HepG2 (cell line): Measurements from ENCODE around the gene CAMK2A.

Experiments used
- GATA4 ChIP-seq: sonication (generic); IDR thresholded peaks from 2 replicates; pipeline ENCODE4 v1.6.1; 2016; ENCODE audit warnings: antibody characterized with exemption, low read depth, borderline replicate concordance
- HNF4G ChIP-seq, 2 experiments: sonication (generic) in 1 of 2; formaldehyde crosslinking in 1 of 2; IDR thresholded peaks; 2 replicates each; pipeline versions ENCODE4 v1.4.0 to v1.6.1; 2011 to 2020; ENCODE audit warnings: borderline replicate concordance in 2 of 2, low read depth in 2 of 2, mild to moderate bottlenecking in 2 of 2, low read length in 1 of 2, missing genetic modification reagents in 1 of 2, moderate library complexity in 1 of 2
- POLR2A ChIP-seq, 2 experiments: IDR thresholded peaks; 2 replicates each; pipeline ENCODE4 v1.6.1; 2011; ENCODE audit warnings: low read depth in 2 of 2, low read length in 2 of 2, mild to moderate bottlenecking in 1 of 2, moderate library complexity in 1 of 2; ENCODE audit not compliant: insufficient read depth in 1 of 2
- ZBTB3 ChIP-seq: sonication (generic); formaldehyde crosslinking; IDR thresholded peaks from 2 replicates; pipeline ENCODE4 v1.4.0; 2020; ENCODE audit warnings: low read depth, mild to moderate bottlenecking, moderate library complexity, missing genetic modification reagents, borderline replicate concordance
- ZFP1 ChIP-seq: IDR thresholded peaks from 2 replicates; pipeline ENCODE4 v1.6.1; 2016
- ZNF572 ChIP-seq: sonication (generic); formaldehyde crosslinking; IDR thresholded peaks from 2 replicates; pipeline ENCODE4 v1.5.1; 2020; ENCODE audit warnings: mild to moderate bottlenecking, missing genetic modification reagents
- TF ChIP-seq, protein P1 (sequence below): sonication (generic); formaldehyde crosslinking; IDR thresholded peaks from 2 replicates; pipeline ENCODE4 v1.8.1; 2022; ENCODE audit warnings: low read depth, mild to moderate bottlenecking, missing genetic modification reagents

DNA sequence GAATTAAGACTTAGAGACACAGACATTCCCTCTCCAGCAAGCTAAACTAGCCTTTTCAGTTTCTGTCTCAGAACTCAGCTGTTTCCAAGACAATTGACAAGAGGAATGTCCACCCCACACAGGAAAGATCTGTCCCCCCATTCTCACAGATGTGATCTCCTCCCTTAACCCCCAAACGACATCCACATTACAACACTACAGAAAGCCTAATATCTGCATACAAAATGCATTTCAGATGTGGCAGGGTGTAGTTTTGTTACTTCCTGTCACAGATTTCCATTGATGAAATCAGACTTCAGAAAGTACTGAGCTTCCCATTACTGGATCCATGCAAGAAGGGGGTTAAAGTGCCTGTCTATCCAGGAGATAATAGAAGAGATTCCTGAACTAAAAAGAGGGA is 16.0 kb upstream of the CAMK2A start:
- no peak for TF ChIP-seq POLR2A (IDR thresholded peaks at IDR 0.05; ENCODE audit: insufficient read depth in 1 of 2, low read depth in 2 of 2, low read length in 2 of 2)
- TF ChIP-seq, protein P1, sequence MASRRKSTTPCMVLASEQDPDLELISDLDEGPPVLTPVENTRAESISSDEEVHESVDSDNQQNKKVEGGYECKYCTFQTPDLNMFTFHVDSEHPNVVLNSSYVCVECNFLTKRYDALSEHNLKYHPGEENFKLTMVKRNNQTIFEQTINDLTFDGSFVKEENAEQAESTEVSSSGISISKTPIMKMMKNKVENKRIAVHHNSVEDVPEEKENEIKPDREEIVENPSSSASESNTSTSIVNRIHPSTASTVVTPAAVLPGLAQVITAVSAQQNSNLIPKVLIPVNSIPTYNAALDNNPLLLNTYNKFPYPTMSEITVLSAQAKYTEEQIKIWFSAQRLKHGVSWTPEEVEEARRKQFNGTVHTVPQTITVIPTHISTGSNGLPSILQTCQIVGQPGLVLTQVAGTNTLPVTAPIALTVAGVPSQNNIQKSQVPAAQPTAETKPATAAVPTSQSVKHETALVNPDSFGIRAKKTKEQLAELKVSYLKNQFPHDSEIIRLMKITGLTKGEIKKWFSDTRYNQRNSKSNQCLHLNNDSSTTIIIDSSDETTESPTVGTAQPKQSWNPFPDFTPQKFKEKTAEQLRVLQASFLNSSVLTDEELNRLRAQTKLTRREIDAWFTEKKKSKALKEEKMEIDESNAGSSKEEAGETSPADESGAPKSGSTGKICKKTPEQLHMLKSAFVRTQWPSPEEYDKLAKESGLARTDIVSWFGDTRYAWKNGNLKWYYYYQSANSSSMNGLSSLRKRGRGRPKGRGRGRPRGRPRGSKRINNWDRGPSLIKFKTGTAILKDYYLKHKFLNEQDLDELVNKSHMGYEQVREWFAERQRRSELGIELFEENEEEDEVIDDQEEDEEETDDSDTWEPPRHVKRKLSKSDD (CRISPR knock-in tag): no peak
- no peak for TF ChIP-seq HNF4G (IDR thresholded peaks at IDR 0.05; ENCODE audit: borderline replicate concordance, low read depth, low read length)
- no peak for TF ChIP-seq HNF4G (CRISPR knock-in tag; IDR thresholded peaks at IDR 0.05; ENCODE audit: borderline replicate concordance, low read depth)
- TF ChIP-seq ZNF572 (CRISPR knock-in tag): no peak
- TF ChIP-seq GATA4: no peak
- no peak for TF ChIP-seq ZBTB3
- no peak for TF ChIP-seq ZFP1 (CRISPR knock-in tag)
